ENCODE results near the gene RRP7A.
A peak's percentile ranks its signal among the peaks of the same experiment; 100 is the strongest.
"Not testable (repeated sequence)": the region's sequence is repeated elsewhere in the genome, so short reads cannot be mapped to it uniquely, and the experiment has no call there.

RRP7A gene

GRCh38 chr22:42519525-42520401 is at the start of gene RRP7A:
RRP7A (minus strand) TSS chr22:42519796; CDS start chr22:42519786, 10 bp downstream.
- FAIRE-seq (peak; percentile 81), DNase-seq (ENCODE audit: extremely low spot score, insufficient read length, low read depth) (peak; percentile 50)

- DNase-seq (ENCODE audit: extremely low spot score, insufficient read length, low read depth); FAIRE-seq: not testable (repeated sequence)
These were observed 48.4 kb upstream of the RRP7A start for GRCh38 chr22:42567950-42568349.

GRCh38 chr22:42565956-42566355 is 46.4 kb upstream of the RRP7A start:
- DNase-seq (ENCODE audit: extremely low spot score, insufficient read length, low read depth) (no peak), FAIRE-seq (no peak)

- FAIRE-seq (no peak), DNase-seq (ENCODE audit: extremely low spot score, insufficient read length, low read depth) (no peak)
These were observed 45.1 kb upstream of the RRP7A start for GRCh38 chr22:42564699-42565098.

GRCh38 chr22:42563943-42564342 is 44.3 kb upstream of the RRP7A start:
- not testable (repeated sequence) for DNase-seq (ENCODE audit: extremely low spot score, insufficient read length, low read depth); FAIRE-seq

GRCh38 chr22:42562684-42563083 is 43.1 kb upstream of the RRP7A start:
- DNase-seq (ENCODE audit: extremely low spot score, insufficient read length, low read depth) = no peak
- FAIRE-seq = no peak

- FAIRE-seq = peak; percentile 35
- no peak for DNase-seq (ENCODE audit: extremely low spot score, insufficient read length, low read depth)
These were observed 42.7 kb upstream of the RRP7A start for GRCh38 chr22:42562279-42562678.

GRCh38 chr22:42561856-42562255 is 42.3 kb upstream of the RRP7A start:
- FAIRE-seq (no peak), DNase-seq (ENCODE audit: extremely low spot score, insufficient read length, low read depth) (no peak)

GRCh38 chr22:42560781-42561180 is 41.2 kb upstream of the RRP7A start:
- no peak for FAIRE-seq
- no peak for DNase-seq (ENCODE audit: extremely low spot score, insufficient read length, low read depth)

- FAIRE-seq = no peak
- no peak for DNase-seq (ENCODE audit: extremely low spot score, insufficient read length, low read depth)
These were observed 40.8 kb upstream of the RRP7A start for GRCh38 chr22:42560381-42560780.

GRCh38 chr22:42553475-42554361 is 34.1 kb upstream of the RRP7A start, which contains the start of gene SERHL2:
SERHL2 (plus strand) TSS chr22:42553956; CDS start chr22:42554021, 65 bp downstream.
- FAIRE-seq = peak; percentile 66
- peak; percentile 73 for DNase-seq (ENCODE audit: extremely low spot score, insufficient read length, low read depth)

GRCh38 chr22:42552294-42552647 is 32.7 kb upstream of the RRP7A start:
- DNase-seq (ENCODE audit: extremely low spot score, insufficient read length, low read depth); FAIRE-seq: not testable (repeated sequence)

GRCh38 chr22:42549331-42550060 is 29.9 kb upstream of the RRP7A start:
- DNase-seq (ENCODE audit: extremely low spot score, insufficient read length, low read depth) (no peak), FAIRE-seq (no peak)

GRCh38 chr22:42548597-42549330 is 29.2 kb upstream of the RRP7A start:
- DNase-seq (ENCODE audit: extremely low spot score, insufficient read length, low read depth) (no peak), FAIRE-seq (no peak)

- not testable (repeated sequence) for FAIRE-seq; DNase-seq (ENCODE audit: extremely low spot score, insufficient read length, low read depth)
These were observed 28.5 kb upstream of the RRP7A start for GRCh38 chr22:42548126-42548525.

- no peak for FAIRE-seq
- no peak for DNase-seq (ENCODE audit: extremely low spot score, insufficient read length, low read depth)
These were observed 28.0 kb upstream of the RRP7A start for GRCh38 chr22:42547562-42547961.

- FAIRE-seq = no peak
- no peak for DNase-seq (ENCODE audit: extremely low spot score, insufficient read length, low read depth)
These were observed 25.1 kb upstream of the RRP7A start for GRCh38 chr22:42544686-42545085.

GRCh38 chr22:42539236-42539771 is 19.7 kb upstream of the RRP7A start:
- not testable (repeated sequence) for FAIRE-seq; DNase-seq (ENCODE audit: extremely low spot score, insufficient read length, low read depth)

GRCh38 chr22:42537199-42537831 is 17.7 kb upstream of the RRP7A start:
- not testable (repeated sequence) for DNase-seq (ENCODE audit: extremely low spot score, insufficient read length, low read depth)
- FAIRE-seq = peak; percentile 59

All from GM18507 (cell line).